Stimulated activated CD4-positive, alpha-beta T cell treated with anti-CD3 and anti-CD28 coated beads, Interleukin-12 subunit alpha, Interleukin-12 subunit beta, amount 100 ng/mL, for 48 hours (primary cell): Measurements from ENCODE around the gene SLC12A5.
"Not testable (repeated sequence)": the region's sequence is repeated elsewhere in the genome, so short reads cannot be mapped to it uniquely, and the experiment has no call there.

Source experiments
- DNase-seq, 3 donors: peaks; one replicate each; pipeline ENCODE4 v3.0.0-alpha.2; 2020; ENCODE audit warnings: low read depth in 2 of 3, low spot score in 1 of 3

The SLC12A5 gene

GRCh38 chr20:46073443-46073842 is 44.4 kb downstream of the SLC12A5 start:
- no peak for DNase-seq

DNA sequence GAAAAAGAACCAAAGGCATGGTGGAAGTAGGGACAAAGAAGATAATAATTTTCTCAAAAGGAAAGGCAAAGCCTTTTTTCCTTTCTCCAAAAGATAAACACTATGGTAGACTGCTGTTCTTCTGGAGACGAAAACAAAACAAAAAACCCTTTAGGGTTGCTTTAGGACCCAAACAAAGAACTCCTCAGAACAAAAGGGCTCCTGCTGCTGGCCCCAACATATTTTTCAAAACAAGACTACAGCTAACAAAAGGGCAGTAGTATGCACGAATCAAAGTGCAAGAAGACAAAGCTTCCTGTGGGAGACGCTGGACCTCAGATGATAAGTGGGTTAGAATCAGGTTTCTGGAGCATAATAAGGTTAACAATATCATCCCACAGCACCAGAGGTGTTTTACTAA is 45.0 kb downstream of the SLC12A5 start:
- no peak for DNase-seq

DNA sequence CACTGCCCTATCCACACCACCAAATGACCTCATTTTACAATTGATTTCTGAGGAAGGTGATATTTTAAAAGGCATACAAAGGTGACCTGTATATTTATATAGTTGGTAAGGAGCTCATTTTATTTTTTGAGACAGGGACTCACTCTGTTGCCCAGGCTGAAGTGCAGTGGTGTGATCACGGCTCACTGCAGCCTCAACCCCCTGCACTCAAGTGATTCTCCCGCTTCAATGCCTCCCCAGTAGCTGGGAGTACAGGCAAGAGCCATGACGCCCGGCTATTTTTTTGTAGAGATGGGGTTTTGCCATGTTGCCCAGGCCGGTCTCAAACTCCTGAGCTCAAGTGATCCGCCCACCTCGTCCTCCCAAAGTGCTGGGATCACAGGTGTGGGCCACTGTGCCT is 47.8 kb downstream of the SLC12A5 start:
- no peak for DNase-seq

GRCh38 chr20:46077642-46078305 is 48.8 kb downstream of the SLC12A5 start:
- DNase-seq: no peak

DNA sequence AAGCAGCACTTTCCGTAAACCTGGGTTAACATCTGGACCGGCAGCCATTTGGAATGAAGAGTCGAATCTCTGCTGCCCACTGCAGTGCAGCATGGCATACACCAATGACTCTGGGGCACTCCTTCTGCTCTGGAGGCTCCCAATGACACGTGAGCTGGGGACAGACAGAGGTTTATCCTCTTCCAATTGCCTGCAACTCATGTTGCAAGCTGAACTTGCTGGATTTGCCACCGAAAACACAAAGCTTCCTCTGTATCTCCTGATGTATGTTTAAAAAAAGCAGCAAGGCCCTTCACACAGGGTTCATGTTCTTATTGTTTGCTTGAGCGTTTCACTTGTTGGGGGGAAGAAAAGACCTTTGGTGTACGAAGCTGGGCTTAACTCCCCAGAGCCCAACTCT is 49.9 kb downstream of the SLC12A5 start:
- DNase-seq: no peak

- DNase-seq: no peak
These were observed 52.1 kb downstream of the SLC12A5 start for GRCh38 chr20:46081074-46081473.

- no peak for DNase-seq
These were observed 54.1 kb downstream of the SLC12A5 start for GRCh38 chr20:46083101-46083500.

DNA sequence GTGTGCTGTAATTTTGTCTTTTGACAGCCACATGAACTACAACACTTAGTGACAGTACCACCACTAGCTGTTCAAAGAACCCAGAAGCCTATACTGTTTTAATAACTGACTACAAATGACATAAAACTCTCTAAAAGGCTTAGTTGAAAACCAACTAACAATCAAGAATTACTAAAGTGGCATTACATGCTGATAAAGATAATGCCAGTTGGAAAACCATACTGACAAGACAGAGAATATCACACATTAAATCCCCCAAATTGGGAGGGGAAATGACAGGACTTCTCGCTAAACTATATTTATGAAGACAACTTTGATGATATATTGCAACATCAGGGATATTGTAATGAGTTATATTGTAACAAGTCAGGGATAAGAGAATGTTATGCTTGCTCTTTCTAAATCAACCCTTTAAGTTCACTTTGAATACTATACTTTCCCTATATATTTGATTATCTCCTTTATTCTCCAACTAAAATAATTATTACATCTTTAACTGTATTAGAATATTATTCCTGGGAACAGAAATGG is 54.6 kb downstream of the SLC12A5 start:
- no peak for DNase-seq

- DNase-seq: no peak
These were observed 55.8 kb downstream of the SLC12A5 start for GRCh38 chr20:46084805-46085178.

DNA sequence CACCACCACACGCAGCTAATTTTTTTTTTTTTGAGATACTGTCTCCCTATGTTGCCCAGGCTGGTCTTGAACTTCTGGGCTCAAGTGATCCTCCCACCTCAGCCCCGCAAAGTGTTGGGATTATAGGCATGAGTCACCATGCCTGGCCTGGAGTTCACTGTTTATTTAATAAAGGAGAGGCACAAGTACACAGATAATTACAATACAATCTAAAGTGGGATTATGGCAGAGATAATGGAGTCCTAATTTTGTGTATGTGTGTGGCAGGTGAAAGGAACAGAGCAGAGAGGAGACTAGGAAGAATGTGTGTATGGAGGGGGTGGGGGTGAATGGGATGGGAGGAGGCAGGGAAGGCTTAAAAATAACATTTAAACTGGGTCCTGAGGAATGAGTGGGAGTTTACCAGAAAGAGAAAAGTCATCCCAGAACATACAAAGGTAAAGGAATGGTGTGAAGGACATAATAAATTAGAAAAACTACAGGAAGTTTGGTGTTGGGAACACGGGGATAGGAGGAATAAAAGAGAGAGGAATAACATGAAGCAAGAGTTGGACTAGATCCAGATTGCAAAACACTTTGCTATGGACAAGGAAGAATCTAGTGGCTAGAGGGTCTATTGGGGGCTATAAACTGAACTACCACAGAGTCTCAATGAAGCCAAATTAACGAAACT is 56.3 kb downstream of the SLC12A5 start:
- DNase-seq: no peak

- DNase-seq: no peak
These were observed 58.1 kb downstream of the SLC12A5 start for GRCh38 chr20:46087161-46087560.

- DNase-seq: no peak
These were observed 59.6 kb downstream of the SLC12A5 start for GRCh38 chr20:46088409-46089166.

- peak; percentile 40 to 59 (median 42) for DNase-seq
These were observed 60.1 kb downstream of the SLC12A5 start for GRCh38 chr20:46089167-46089416.

DNA sequence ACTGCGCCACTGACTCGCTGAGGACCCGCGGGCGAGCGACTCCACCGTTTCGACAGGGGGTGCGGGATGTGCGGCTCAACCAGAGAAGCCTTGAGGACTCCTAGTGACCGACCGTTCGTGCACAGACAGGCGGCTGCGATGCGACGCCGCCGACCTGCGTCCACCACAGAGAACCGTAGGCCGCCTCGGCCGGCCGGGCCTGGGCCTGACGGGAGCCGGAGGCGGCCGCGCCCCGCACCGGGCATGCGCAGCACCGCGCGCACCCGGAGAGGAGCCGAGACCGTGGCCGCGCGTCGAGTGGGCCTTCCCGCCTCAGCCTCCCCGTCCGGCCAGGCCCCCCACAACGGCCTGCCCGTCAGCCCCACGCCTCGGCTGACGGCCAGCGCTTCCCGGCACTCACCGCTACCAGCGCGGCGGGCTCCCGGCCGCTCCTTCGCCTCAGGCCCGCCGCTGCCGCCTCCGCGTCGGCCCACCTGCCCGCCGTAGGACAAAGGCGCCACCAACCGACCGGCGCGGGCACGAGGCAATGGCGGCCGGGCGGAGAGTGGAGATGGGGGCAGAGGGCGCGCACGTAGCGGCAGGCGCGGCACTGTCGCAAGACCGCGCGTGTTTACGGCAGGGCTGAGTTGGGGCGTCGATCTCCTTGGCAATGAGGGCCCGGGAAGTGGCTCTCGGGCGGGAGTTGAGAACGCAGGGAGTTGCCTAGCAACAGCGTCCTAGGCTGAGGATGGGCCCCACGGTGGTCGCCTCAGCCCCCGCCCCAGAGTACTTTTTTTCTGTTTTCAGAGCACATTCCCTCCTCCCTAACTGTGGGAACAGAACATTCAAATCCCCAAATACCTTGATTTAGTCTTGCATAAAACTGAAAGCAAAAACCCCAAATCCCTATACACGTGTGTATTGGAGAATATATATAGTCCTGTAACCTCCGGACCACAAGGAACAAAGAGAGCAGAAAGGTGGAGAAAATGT is 60.7 kb downstream of the SLC12A5 start, which contains the start of gene NCOA5:
Gene NCOA5 (minus strand): TSS at position 546 of the 972 bp plus-strand sequence. CDS start 10,538 bp downstream, outside the sequence.
- peak; percentile 89 to 91 (median 91) for DNase-seq

- not testable (repeated sequence) for DNase-seq
These were observed 62.9 kb downstream of the SLC12A5 start for GRCh38 chr20:46091622-46092535.

GRCh38 chr20:46093531-46093930 is 64.5 kb downstream of the SLC12A5 start:
- no peak for DNase-seq

DNA sequence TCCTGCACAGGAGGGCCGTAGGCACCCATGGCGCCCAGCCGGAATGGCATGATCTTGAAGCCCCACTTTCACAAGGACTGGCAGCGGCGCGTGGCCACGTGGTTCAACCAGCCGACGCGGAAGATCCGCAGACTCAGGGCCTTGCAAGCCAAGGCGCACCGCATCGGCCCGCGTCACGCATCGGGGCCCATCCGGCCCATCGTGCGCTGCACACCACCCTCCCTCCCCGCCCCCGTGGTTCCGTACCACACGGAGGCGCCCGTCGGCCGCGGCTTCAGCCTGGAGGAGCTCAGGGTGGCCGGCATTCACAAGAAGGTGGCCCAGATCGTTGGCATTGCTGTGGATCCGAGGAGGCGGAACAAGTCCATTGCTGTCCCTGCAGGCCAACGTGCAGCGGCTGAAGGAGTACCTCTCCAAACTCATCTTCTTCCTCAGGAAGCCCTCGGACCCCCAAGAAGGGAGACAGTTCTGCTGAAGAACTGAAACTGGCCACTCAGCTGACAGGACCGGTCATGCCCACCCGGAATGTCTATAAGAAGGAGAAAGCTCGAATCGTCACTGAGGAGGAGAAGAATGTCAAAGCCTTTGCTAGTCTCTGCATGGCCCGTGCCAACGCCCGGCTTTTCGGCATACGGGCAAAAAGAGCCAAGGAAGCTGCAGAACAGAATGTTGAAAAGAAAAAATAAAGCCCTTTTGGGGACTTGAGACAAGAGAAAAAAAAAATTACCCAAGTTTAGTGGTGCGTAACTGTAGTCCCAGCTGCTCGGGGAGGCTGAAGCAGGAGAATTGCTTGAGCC is 70.7 kb downstream of the SLC12A5 start:
- no peak for DNase-seq

- DNase-seq: not testable (repeated sequence)
These were observed 71.4 kb downstream of the SLC12A5 start for GRCh38 chr20:46100444-46100843.

- no peak for DNase-seq
These were observed 72.0 kb downstream of the SLC12A5 start for GRCh38 chr20:46100988-46101387.
